IMR-90 (cell line): ENCODE measurements around the gene OR3A2. TPM values are rescaled to one million over a fixed set of nuclear protein-coding genes. Genes with fewer than 3 reads are reported as not detected.

Experiments
- ATAC-seq: fragments of 200-7000 bp; cut with Tn5 transposase; 2 replicates; pipeline ENCODE4 v1.9.1; 2020; ENCODE audit warnings: low read depth, mild to moderate bottlenecking, moderate library complexity
- BruUV-seq: library from RNA; stranded (reverse); fragments of 400-500 nt; replicated peaks from 2 replicates; lab custom pipeline; 2021; lab: Mats Ljungman, UMichigan
- CTCF ChIA-PET: fragments of 300-600 bp; formaldehyde crosslinking; extraction: SDS; loops from one replicate; lab custom pipeline; 2021; ENCODE audit warnings: antibody characterized with exemption; lab: Yijun Ruan, JAX
- POLR2A ChIA-PET: fragments of 300-600 bp; sonication (Branson Sonifier 250); formaldehyde crosslinking; loops from one replicate; lab custom pipeline; 2022; ENCODE audit warnings: antibody characterized with exemption; ENCODE audit not compliant: unreplicated experiment; lab: Charles Lee
- DNase-seq: peaks from one replicate; pipeline ENCODE4 v3.0.0; 2013
- H2AFZ ChIP-seq: replicated peaks from 2 replicates; pipeline ENCODE3; 2013; ENCODE audit warnings: low read length, mild to moderate bottlenecking; ENCODE audit not compliant: poor library complexity
- H2AK5ac ChIP-seq: 2 replicates; pipeline ENCODE4 v1.6.1; 2013; ENCODE audit warnings: low read depth, low read length, inconsistent platforms
- H2AK9ac ChIP-seq: replicated peaks from 2 replicates; pipeline ENCODE3; 2013; ENCODE audit warnings: mild to moderate bottlenecking, low read depth, low read length, moderate library complexity; ENCODE audit not compliant: poor library complexity
- H2BK120ac ChIP-seq: 2 replicates; pipeline ENCODE4 v1.6.1; 2013; ENCODE audit warnings: low read depth, low read length, inconsistent platforms
- H2BK15ac ChIP-seq: 3 replicates; pipeline ENCODE4 v1.6.1; 2013; ENCODE audit warnings: low read depth, low read length, inconsistent platforms
- H2BK20ac ChIP-seq: 2 replicates; pipeline ENCODE4 v1.6.1; 2013; ENCODE audit warnings: low read depth, mild to moderate bottlenecking, inconsistent platforms, low read length, moderate library complexity
- H2BK5ac ChIP-seq: 2 replicates; pipeline ENCODE4 v1.6.1; 2013; ENCODE audit warnings: mild to moderate bottlenecking, low read depth, low read length, inconsistent platforms; ENCODE audit not compliant: poor library complexity, severe bottlenecking
- H3K14ac ChIP-seq: replicated peaks from 2 replicates; pipeline ENCODE4 v1.6.1; 2013; ENCODE audit warnings: low read depth, low read length, inconsistent platforms
- H3K18ac ChIP-seq: 2 replicates; pipeline ENCODE4 v1.6.1; 2013; ENCODE audit warnings: low read depth, low read length, control low read depth
- H3K23ac ChIP-seq: 2 replicates; pipeline ENCODE4 v1.6.1; 2013; ENCODE audit warnings: low read depth, low read length, inconsistent platforms
- H3K27ac ChIP-seq: 2 replicates; pipeline ENCODE4 v1.5.1; 2013; ENCODE audit warnings: mild to moderate bottlenecking, control low read depth, low read length; ENCODE audit not compliant: insufficient read depth
- H3K27me3 ChIP-seq: 2 replicates; pipeline ENCODE4 v1.6.1; 2013; ENCODE audit warnings: low read length; ENCODE audit not compliant: control insufficient read depth, insufficient read depth
- H3K36me3 ChIP-seq: 2 replicates; pipeline ENCODE4 v1.6.1; 2013; ENCODE audit warnings: low read length, mixed read lengths; ENCODE audit not compliant: control insufficient read depth, insufficient read depth
- H3K4ac ChIP-seq: 2 replicates; pipeline ENCODE4 v1.6.1; 2013; ENCODE audit warnings: low read depth, low read length, inconsistent platforms
- H3K4me1 ChIP-seq: 2 replicates; pipeline ENCODE4 v1.6.1; 2013; ENCODE audit warnings: low read length, mixed read lengths; ENCODE audit not compliant: control insufficient read depth, insufficient read depth
- H3K4me2 ChIP-seq: 2 replicates; pipeline ENCODE4 v1.6.1; 2013; ENCODE audit warnings: low read depth, mild to moderate bottlenecking, control low read depth, low read length, moderate library complexity
- H3K4me3 ChIP-seq: 2 replicates; pipeline ENCODE4 v1.5.1; 2013; ENCODE audit warnings: low read depth, mild to moderate bottlenecking, control low read depth, low read length, moderate library complexity; ENCODE audit not compliant: insufficient read depth
- H3K56ac ChIP-seq: 2 replicates; pipeline ENCODE4 v1.6.1; 2013; ENCODE audit warnings: low read length, inconsistent platforms; ENCODE audit not compliant: insufficient read depth; ENCODE audit errors: extremely low read depth
- H3K79me1 ChIP-seq, 2 experiments: 2 replicates each; pipeline ENCODE4 v1.6.1; 2013; ENCODE audit warnings: low read length in 2 of 2, inconsistent platforms in 1 of 2, low read depth in 1 of 2
- H3K9ac ChIP-seq: 2 replicates; pipeline ENCODE4 v1.6.1; 2013; ENCODE audit warnings: low read depth, low read length, control low read depth
- H3K9me1 ChIP-seq: 2 replicates; pipeline ENCODE4 v1.6.1; 2013; ENCODE audit warnings: low read length, inconsistent platforms; ENCODE audit not compliant: insufficient read depth
- H3K9me3 ChIP-seq: 2 replicates; pipeline ENCODE4 v1.6.1; 2013; ENCODE audit warnings: low read length; ENCODE audit not compliant: control insufficient read depth, insufficient read depth
- H4K20me1 ChIP-seq: 2 replicates; pipeline ENCODE4 v1.6.1; 2013; ENCODE audit warnings: low read length, inconsistent platforms; ENCODE audit not compliant: insufficient read depth
- H4K5ac ChIP-seq: 2 replicates; pipeline ENCODE4 v1.6.1; 2013; ENCODE audit warnings: mild to moderate bottlenecking, low read depth, low read length, control low read depth
- H4K8ac ChIP-seq, 2 experiments: 2 replicates each; pipeline ENCODE4 v1.6.1; 2013; ENCODE audit warnings: low read depth in 2 of 2, low read length in 2 of 2, control low read depth in 1 of 2, inconsistent platforms in 1 of 2
- H4K91ac ChIP-seq: 2 replicates; pipeline ENCODE4 v1.6.1; 2013; ENCODE audit warnings: low read depth, low read length, inconsistent platforms; ENCODE audit not compliant: insufficient read depth
- CTCF ChIP-seq: conservative IDR thresholded peaks from 2 replicates; pipeline ENCODE4 v1.5.1; 2012; ENCODE audit warnings: mild to moderate bottlenecking, low read depth, low read length, improper control_type of control experiment
- WGBS, 2 experiments: methylation state at CpG; one replicate each; pipeline versions ENCODE4 v1.1.5 to v1.1.7; 2013; ENCODE audit warnings: missing lambda C conversion rate in 2 of 2; ENCODE audit not compliant: insufficient read length in 1 of 2; ENCODE audit errors: extremely low coverage in 2 of 2; 5-methylcytosine and 5-hydroxymethylcytosine counted together
- dilution Hi-C: fragments of 300-500 bp; cut with HindIII; formaldehyde crosslinking; loops from one replicate; pipeline ENCODE4 v1.14.3; 2018; ENCODE audit warnings: low sequenced_read_pairs; ENCODE audit not compliant: unreplicated experiment
- in situ Hi-C: fragments of 300-500 bp; cut with MboI; formaldehyde crosslinking; loops from 3 replicates; pipeline ENCODE4 v1.14.3; 2019; ENCODE audit warnings: low sequenced_read_pairs, inconsistent platforms, mixed read lengths
- intact Hi-C: fragments of 100-400 bp; cut with micrococcal nuclease; formaldehyde crosslinking; loops from 2 replicates; pipeline ENCODE4 v1.10.0; 2022
- polyA plus RNA-seq, 3 experiments: library from polyadenylated mRNA; depleted of rRNA; stranded (reverse); fragments of >200 nt; gene quantifications; 2 replicates each; pipeline ENCODE4 v1.2.3, GENCODE V29; 2012; ENCODE audit warnings: low replicate concordance in 1 of 3
- total RNA-seq: library from RNA; depleted of rRNA; stranded (reverse); fragments of >200 nt; gene quantifications from 2 replicates; pipeline ENCODE4 v1.2.3, GENCODE V29; 2012

The OR3A2 gene
- total and polyA plus RNA-seq, 2 of the 4 experiments (the other 2 are of a cell fraction): not detected

GRCh38 chr17:3318336-3318735, 67.8 kb downstream of the OR3A2 start:
- no peak overlapping the region for H3K14ac ChIP-seq
- CTCF ChIA-PET: no interaction called here
- no peak overlapping the region for H3K4me3 ChIP-seq
- H3K27ac ChIP-seq: no peak overlapping the region
- H3K4ac ChIP-seq: no peak overlapping the region
- 0 out of 2 replicates have a peak, but pooled peaks cover 2% of the 10 kb centered on the region for H3K9me3 ChIP-seq
- 40% methylated on average over 3 of the region's 5 CpGs; no CpG with 5 or more reads in 1 of the 2 experiments for WGBS, 2 experiments
- H2BK20ac ChIP-seq: no peak overlapping the region
- no peak overlapping the region for H4K5ac ChIP-seq
- H3K18ac ChIP-seq: no peak overlapping the region
- no peaks in the 10 kb centered on the region for H4K20me1 ChIP-seq
- no peak overlapping the region for H3K9ac ChIP-seq
- DNase-seq (no peak), ATAC-seq (no peak)
- no peak overlapping the region for H4K91ac ChIP-seq
- in situ Hi-C loops: no loop called here
- no peaks in the 10 kb centered on the region for H3K27me3 ChIP-seq
- no peak for TF ChIP-seq CTCF
- no peak overlapping the region for H2BK120ac ChIP-seq
- H3K56ac ChIP-seq: no peak overlapping the region
- no peaks in the 10 kb centered on the region for H3K9me1 ChIP-seq
- H2BK15ac ChIP-seq: no peak overlapping the region
- dilution Hi-C loops: no loop called here
- intact Hi-C loops: no loop called here
- H3K79me1 ChIP-seq: no peaks in the 10 kb centered on the region
- H2AFZ ChIP-seq: no peak overlapping the region
- H3K36me3 ChIP-seq: no peaks in the 10 kb centered on the region
- H2AK5ac ChIP-seq: no peak overlapping the region
- no peak overlapping the region for H2AK9ac ChIP-seq
- POLR2A ChIA-PET: no interaction called here
- no peak overlapping the region for H4K8ac ChIP-seq
- no peak overlapping the region for H2BK5ac ChIP-seq
- H3K4me2 ChIP-seq: no peak overlapping the region
- H3K23ac ChIP-seq: no peak overlapping the region
- BruUV-seq: no TSS peak
- H3K4me1 ChIP-seq: no peaks in the 10 kb centered on the region
